ENCODE results near the gene CLRN1.
A peak's percentile ranks its signal among the peaks of the same experiment; 100 is the strongest.

CLRN1 gene

GRCh38 chr3:150975992-150976368 lies 3.5 kb upstream of the CLRN1 start:
- no peak for DNase-seq (ENCODE audit: low spot score)

- DNase-seq (ENCODE audit: low spot score), result no peak
These were observed 2.8 kb upstream of the CLRN1 start for GRCh38 chr3:150975086-150975991.

DNA sequence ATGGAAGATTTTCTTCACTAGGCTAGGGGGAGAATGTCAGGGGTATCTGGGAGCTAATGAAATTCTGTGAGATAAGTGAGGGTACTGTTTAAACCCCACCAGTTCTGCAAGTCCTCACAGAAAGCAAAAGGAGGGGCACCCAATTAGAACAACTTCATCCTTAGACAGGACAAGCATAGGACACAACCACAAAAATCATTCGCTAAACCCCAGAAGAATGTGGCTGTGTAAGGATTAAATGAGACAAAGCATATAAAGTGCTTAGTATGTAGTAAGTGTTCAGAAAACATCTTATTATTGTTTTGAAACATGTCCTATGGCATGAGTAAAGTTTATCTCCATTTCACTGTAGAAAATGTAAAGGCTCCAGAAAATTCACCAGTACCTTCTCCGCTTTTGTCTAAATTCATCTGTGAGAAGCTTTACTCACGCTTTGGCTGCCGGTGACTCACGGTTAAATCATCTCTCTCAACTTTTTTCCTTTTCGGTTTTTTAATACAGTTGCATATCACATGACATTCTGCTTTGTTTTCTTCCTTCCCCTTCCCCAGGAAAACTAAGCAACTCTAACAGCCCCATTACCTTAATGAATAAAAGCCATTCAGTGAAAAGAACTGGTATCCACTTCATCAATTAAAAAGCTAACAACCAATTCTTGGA lies 1.7 kb downstream of the CLRN1 start:
- no peak for DNase-seq (ENCODE audit: low spot score)

DNA sequence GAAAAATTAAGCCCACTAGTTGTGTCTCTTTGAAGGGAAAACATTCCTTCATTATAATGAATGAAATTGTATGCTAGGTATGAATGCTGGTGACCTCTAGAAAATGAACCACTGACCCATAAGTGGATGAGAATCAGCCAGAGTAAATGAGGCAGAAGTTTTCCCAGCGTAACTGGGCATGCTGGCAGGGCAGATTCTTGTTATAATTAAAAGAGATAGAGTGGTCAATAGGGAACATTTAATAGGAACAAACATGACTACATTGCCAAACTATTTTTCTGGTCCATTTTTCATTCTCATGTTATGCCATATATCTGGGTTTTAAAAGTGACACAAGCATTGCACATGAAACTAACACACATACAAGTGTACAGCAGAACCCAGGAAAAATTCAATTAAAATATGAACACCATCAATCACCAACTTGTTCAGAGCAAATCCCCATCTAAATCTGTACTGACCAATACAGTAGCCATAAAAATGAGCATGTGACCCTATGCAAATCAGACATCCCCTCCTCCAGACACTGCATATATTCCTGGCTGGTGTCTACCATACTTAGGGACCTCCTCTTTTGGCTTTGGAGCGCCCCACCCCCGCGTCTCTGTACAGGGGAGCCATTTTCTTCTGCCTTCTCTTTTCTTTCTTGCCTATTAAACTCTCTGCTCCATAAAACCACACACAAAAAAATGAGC lies 4.0 kb downstream of the CLRN1 start:
- no peak for DNase-seq (ENCODE audit: low spot score)

GRCh38 chr3:150965436-150965835 lies 7.1 kb downstream of the CLRN1 start:
- DNase-seq (ENCODE audit: low spot score), result no peak

GRCh38 chr3:150961949-150962348 lies 10.6 kb downstream of the CLRN1 start:
- DNase-seq (ENCODE audit: low spot score), result no peak

DNA sequence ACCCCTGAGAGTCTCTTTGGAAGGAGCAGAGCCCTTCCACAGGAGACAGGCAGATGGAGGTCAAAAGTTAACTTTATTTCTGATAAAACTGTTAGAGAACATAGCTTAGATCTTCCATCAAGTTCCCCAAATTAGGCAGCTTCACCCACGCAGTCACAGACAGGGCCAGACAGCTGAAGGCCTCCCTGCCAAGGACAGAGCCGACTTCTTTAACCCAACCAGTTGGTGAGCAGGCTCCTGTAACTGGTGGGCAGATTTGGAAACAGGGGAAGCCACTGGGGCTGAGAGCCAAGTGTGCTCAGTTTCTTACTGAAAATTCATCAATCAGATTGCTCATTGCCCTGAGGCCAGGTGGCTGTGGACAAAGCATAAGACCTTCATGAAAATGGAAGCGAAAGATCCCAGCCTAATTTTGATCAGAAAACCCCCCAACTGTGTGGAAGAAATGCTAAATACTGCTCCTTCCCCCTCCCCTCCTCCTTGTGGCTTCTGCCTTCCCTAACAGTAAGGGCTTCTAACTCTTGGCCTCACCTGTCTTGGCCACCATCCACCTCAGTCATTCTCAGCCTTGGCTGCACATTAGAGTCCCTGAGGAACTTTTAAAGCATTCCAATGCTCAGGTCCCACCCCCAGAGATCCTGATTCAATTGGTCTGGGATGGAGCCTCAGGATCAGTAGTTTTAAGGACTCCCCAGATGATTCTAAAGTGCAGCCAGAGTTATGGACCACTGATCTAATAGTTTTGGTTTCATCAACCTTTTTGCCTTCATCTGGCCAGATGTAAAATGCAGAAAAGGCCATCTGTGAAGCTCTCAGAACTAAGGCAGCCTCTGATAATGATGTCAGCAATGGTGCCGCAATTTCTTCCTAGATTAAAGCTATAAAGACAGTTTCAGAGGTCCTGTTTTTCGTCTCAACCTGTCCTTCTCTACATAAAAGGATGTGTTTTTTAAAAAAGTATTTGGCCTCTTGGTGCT lies 11.5 kb downstream of the CLRN1 start:
- DNase-seq (ENCODE audit: low spot score), result no peak

DNA sequence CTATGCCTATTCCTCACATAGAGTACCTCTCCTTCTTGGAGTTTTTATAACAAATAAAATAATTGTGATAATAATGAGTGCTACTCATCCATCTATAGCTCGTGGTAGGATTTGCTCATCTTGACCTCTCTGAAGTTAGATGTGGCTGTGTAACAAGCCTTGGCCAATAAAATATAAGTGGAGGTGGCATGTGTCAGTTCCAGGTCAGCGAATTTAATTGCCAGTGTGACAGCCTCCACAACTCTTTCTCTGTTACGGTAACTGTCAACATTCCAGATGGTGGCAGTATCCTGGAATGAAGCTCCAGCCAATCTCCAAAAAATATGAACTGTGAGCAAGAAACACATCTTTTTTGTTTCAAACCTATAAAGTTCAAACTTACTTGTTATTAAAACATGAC lies 13.8 kb downstream of the CLRN1 start:
- no peak for DNase-seq (ENCODE audit: low spot score)

DNA sequence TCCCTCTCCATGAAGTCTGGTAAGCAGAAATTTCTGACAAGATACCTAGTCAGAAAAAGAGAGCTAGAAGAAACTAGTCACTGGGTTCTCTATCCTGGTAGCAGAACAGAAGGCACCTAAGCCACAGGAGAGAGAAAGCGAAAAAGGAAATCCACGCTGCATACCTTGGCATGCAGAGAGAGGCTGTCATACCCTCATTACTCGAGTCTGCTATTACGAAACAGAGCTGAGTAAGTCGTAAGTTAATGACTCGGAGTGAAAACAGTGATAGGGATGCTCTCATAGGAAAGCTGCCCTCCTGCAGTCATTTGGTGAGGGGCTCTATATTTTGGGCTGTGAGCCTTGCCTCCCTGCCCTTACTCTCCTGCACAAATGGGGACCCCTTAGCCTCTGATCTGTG lies 16.2 kb downstream of the CLRN1 start:
- DNase-seq (ENCODE audit: low spot score), result no peak

DNA sequence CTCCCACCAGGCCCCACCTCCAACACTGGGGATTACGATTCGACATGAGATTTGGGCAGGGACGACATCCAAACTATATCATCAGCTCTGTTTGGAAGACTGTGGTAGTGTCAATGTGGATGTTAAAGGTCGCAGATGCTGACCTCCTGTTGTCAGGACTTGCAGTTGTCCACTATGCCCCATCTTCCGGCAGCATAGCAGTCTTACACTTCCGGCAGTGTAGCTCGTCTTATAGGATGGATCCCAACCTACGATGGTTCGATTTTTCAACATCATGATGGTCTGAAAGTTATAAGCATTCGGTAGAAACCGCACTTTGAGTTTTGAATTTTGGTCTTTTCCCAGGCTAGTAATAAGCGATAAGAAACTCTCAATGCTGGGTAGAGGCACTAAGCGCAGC lies 20.6 kb downstream of the CLRN1 start:
- no peak for DNase-seq (ENCODE audit: low spot score)

GRCh38 chr3:150945226-150946032 lies 27.1 kb downstream of the CLRN1 start:
- no peak for DNase-seq (ENCODE audit: low spot score)

DNA sequence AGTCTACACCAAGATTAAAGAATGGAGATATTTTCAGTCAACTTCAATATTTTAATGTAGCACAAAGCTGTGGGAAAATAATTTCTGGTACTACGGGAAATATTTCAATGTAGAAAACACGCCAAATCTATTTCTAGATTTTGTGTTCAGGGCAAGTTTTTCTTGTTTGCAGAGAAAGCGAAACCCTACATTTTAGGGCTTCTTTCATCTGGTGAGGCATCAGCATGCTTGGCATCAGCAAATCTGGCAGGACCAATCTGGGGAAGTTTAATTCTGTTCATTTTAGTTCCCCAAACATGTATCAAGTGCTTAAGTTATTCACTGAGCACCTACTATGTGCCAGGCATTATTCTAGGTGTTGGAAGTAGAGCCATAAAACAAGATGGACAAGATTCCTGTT lies 30.3 kb downstream of the CLRN1 start:
- DNase-seq (ENCODE audit: low spot score), result no peak

DNA sequence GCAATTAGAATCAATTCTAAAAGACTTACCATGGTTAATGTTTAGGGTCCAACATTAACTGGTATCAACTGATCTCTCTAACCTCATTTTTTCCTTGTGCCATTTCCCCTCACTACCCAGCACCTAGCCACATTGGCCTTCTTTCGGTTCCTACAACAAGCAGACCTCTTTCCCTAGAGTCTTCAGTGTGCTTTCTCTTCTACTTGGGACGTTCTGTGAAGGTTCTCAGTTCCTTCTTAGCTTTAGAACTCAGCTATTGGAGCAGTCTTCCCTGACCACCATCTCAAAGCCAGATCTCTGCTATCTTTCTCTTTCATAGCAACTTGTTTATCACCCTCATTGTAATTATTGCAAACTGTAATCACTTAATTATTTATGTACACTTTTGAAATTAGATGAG lies 35.8 kb downstream of the CLRN1 start:
- no peak for DNase-seq (ENCODE audit: low spot score)

GRCh38 chr3:150933473-150933995 lies 39.0 kb downstream of the CLRN1 start:
- no peak for DNase-seq (ENCODE audit: low spot score)

GRCh38 chr3:150931745-150932144 lies 40.8 kb downstream of the CLRN1 start:
- no peak for DNase-seq (ENCODE audit: low spot score)

DNA sequence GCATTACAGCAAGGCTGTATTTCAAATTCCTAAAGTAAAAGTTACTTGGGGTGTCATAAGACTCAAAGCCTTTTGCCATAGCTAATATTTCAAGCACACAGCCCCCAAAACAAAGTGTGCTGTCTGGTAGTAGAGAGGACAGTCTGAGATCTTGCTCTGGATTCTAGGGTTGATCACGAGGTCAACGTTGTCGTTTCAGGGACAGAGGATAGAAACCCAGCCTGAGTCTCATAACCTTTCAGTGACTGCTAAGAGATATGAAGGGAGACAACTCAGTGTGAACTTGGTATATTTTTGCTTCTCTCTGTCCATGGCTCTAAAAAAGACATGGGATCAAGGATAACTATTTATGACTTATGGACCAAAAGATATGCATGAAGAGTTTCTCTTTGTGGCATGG lies 41.7 kb downstream of the CLRN1 start:
- DNase-seq (ENCODE audit: low spot score), result no peak

DNA sequence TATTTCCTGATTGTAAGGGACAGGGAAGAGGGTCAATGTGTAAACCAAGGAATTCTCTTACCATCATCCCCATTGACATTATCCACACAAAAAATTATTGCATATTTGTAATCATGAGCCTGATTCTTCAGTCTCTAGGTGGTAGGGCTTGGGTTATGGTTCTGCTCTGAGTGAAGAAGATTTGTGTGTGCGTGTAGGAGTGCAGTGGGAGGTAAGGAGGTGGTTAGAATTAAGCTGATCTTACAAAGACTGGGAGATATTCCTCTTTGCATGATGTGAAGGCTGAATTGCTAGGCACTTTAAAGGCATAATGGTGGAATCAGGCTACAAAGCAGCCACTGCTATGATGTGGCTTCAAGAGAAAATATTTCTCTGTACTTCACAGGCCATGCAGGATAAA lies 44.3 kb downstream of the CLRN1 start:
- DNase-seq (ENCODE audit: low spot score), result no peak

DNA sequence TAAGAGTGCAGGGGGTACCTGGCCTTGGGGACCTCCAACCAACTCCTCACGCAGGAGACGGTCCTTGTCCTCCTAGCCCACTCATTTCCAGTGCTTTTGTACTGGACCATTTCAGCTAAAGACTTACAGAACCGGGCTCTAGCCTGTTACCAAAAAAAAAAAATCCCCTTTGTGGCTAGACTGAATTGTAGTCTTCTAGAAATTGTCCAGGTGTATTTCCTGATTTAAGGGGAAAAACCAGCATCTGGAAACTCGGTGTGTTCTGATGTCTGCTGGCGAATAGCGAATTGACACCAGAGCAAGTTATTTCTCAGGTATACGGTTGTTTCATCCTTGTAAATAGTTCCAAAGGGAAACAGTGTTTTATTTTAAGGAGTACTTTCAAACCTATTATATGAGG lies 46.2 kb downstream of the CLRN1 start:
- DNase-seq (ENCODE audit: low spot score), result no peak

DNA sequence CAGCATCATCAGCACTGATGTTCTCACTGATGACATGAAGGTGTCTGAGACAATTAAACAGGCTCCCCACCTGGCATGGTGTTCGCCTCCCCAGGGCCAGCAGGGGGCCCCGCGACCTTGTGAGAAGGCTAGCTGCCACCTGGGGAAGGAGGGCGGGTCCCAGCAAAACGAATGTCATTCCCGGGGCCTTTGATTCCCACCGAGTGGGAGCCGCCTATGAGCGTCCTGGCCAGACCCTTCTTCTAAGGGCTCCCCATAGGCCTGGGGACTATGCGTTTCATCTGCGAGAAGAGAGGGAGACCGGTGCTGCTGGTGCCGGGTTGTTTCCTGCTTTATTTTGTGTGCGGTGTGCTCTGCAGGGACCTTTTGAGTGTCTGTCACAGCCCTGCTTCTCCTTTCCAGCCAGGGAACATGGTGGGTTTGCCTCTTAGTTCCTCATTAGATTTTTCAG lies 46.8 kb downstream of the CLRN1 start:
- peak; percentile 44 for DNase-seq (ENCODE audit: low spot score)

- DNase-seq (ENCODE audit: low spot score), result peak; percentile 40
These were observed 49.9 kb downstream of the CLRN1 start for GRCh38 chr3:150922611-150923010.
